ENCODE measurements around the gene ZNF285. TPM values are rescaled to one million over a fixed set of nuclear protein-coding genes. Genes with fewer than 3 reads are reported as not detected.

The ZNF285 gene
- total RNA-seq, 1 donor from 2014 or later = 4.9 TPM

Other genes starting within 250 kb of the ZNF285 start
- 15.7 TPM for gene ZNF226, start 236.5 kb downstream of the ZNF285 start, total RNA-seq
- gene ZNF227, start 189.1 kb downstream of the ZNF285 start, total RNA-seq = 13.1 TPM
- gene ZNF233, start 141.7 kb downstream of the ZNF285 start, total RNA-seq = 6.4 TPM
- 4.2 TPM for gene ZNF235, start 96.6 kb downstream of the ZNF285 start, total RNA-seq
- 3.9 TPM for gene ZNF112, start 44.9 kb downstream of the ZNF285 start, total RNA-seq
- gene ZNF229, start 46.9 kb upstream of the ZNF285 start, total RNA-seq = 7.3 TPM
- gene ZNF180, start 98.9 kb upstream of the ZNF285 start, total RNA-seq = 4.5 TPM
- gene CEACAM20, start 128.1 kb upstream of the ZNF285 start, total RNA-seq = not detected
- gene IGSF23, start 212.0 kb upstream of the ZNF285 start, total RNA-seq = not detected
- 38.0 TPM for gene PVR, start 242.3 kb upstream of the ZNF285 start, total RNA-seq

All from Right ventricle myocardium inferior (tissue), 1 donor.